ENCODE data around the gene LRRC8D.

LRRC8D gene

DNA sequence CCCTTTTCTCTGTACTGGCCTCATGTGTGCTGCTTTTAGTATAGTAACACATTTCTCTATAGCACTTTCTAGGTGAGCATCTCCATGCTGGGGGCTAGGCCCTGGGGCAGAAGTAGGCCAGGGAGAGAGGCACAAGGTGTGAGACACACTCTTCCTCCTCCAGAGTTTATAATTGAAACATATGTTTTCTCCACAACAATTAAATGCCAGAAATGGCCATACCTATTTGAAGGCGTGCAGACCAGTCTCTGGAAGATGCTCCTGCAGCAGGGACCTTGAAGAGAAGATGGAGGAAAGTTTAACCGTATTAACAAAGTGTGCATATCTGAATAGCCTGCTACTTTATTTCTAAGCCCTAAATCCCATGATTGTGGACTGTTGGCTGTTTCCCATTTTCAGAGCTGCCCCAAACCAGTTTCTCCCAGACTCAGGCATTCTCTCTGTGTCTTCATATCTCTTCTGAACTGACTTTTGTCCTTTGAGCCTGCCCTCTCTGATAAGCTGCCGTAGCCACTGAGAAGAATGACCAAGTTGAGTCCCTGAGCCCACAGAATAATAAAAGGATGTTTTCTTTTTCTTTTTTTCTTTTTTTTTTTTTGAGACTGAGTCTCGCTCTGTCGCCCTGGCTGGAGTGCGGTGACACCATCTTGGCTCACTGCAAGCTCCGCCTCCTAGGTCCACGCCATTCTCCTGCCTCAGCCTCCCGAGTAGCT lies 81.3 kb downstream of the LRRC8D start:
- DNase-seq (ENCODE audit: low read depth) = no peak
- no peak for TF ChIP-seq CTCF (IDR thresholded peaks at IDR 0.05; ENCODE audit: low read length, missing control alignments)
- no peak overlapping the region for H3K4me3 ChIP-seq (replicated peaks; ENCODE audit: low read depth, low read length)

- DNase-seq (ENCODE audit: low read depth) = no peak
- H3K4me3 ChIP-seq (replicated peaks; ENCODE audit: low read depth, low read length) = no peak overlapping the region
- no peak for TF ChIP-seq CTCF (IDR thresholded peaks at IDR 0.05; ENCODE audit: low read length, missing control alignments)
Observed at GRCh38 chr1:89903550-89903949, 82.7 kb downstream of the LRRC8D start.

GRCh38 chr1:89904219-89904980 lies 83.6 kb downstream of the LRRC8D start:
- no peak overlapping the region for H3K4me3 ChIP-seq (replicated peaks; ENCODE audit: low read depth, low read length)
- DNase-seq (ENCODE audit: low read depth) = no peak
- TF ChIP-seq CTCF (IDR thresholded peaks at IDR 0.05; ENCODE audit: low read length, missing control alignments) = no peak

- H3K4me3 ChIP-seq (replicated peaks; ENCODE audit: low read depth, low read length) = no peak overlapping the region
- DNase-seq (ENCODE audit: low read depth) = no peak
- TF ChIP-seq CTCF (IDR thresholded peaks at IDR 0.05; ENCODE audit: low read length, missing control alignments) = no peak
Observed at GRCh38 chr1:89905395-89906058, 84.7 kb downstream of the LRRC8D start.

DNA sequence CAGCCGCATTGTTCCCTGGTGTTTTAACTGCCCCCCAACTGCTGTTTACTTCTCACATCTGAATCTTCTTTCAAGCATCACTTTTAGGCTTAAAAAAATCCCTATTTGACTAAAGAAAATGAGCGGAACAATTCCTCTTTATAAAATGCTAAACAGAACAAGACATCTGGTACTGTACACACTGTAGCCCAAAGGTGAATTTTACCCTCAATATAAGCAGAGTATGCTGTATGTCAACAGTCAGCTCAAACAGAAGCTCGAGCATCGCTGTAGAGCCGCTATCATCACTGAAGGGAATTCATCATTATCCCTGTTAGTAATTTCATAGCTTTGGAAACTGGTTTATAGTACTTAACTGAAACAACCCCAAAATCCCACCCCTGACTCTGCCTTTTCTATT lies 85.3 kb downstream of the LRRC8D start:
- no peak overlapping the region for H3K4me3 ChIP-seq (replicated peaks; ENCODE audit: low read depth, low read length)
- TF ChIP-seq CTCF (IDR thresholded peaks at IDR 0.05; ENCODE audit: low read length, missing control alignments) = no peak
- DNase-seq (ENCODE audit: low read depth) = no peak

GRCh38 chr1:89907727-89908212 lies 86.9 kb downstream of the LRRC8D start:
- no peak for TF ChIP-seq CTCF (IDR thresholded peaks at IDR 0.05; ENCODE audit: low read length, missing control alignments)
- DNase-seq (ENCODE audit: low read depth) = peak; percentile 62
- H3K4me3 ChIP-seq (replicated peaks; ENCODE audit: low read depth, low read length) = no peak overlapping the region

All from fibroblast of pulmonary artery (primary cell).